NCI-H446 (cell line): ENCODE data around the gene NOP9.
A peak's percentile ranks its signal among the peaks of the same experiment; 100 is the strongest.

Source experiments
- DNase-seq, 2 experiments: peaks; one replicate each; lab custom pipeline; 2025; lab: John Stamatoyannopoulos, UW

NOP9 gene

GRCh38 chr14:24299255-24300191 lies at the start of gene NOP9, which contains the start of gene DHRS1:
Gene NOP9 (plus strand): TSS chr14:24299850. CDS start chr14:24299955, 105 bp downstream.
Gene DHRS1 (minus strand): TSS chr14:24299780. CDS start chr14:24299106, 674 bp downstream.
- DNase-seq: peak; percentile 70 to 94

GRCh38 chr14:24250354-24250753 lies 49.3 kb upstream of the NOP9 start:
- DNase-seq: no peak

- no peak for DNase-seq
Measured at GRCh38 chr14:24251880-24252288, 47.8 kb upstream of the NOP9 start.

GRCh38 chr14:24252289-24253124 lies 47.1 kb upstream of the NOP9 start:
- DNase-seq: no peak

GRCh38 chr14:24253936-24254335 lies 45.7 kb upstream of the NOP9 start:
- DNase-seq: no peak

GRCh38 chr14:24254630-24255392 lies 44.8 kb upstream of the NOP9 start:
- DNase-seq: no peak

GRCh38 chr14:24255438-24255837 lies 44.2 kb upstream of the NOP9 start:
- DNase-seq: no peak

- DNase-seq: no peak
Measured at GRCh38 chr14:24255931-24256711, 43.5 kb upstream of the NOP9 start.

GRCh38 chr14:24256960-24257359 lies 42.7 kb upstream of the NOP9 start:
- DNase-seq: no peak

- DNase-seq: no peak
Measured at GRCh38 chr14:24258119-24258518, 41.5 kb upstream of the NOP9 start.

GRCh38 chr14:24258548-24259265 lies 40.9 kb upstream of the NOP9 start:
- no peak for DNase-seq

- DNase-seq: peak in 1 of 2 experiments; percentile 26
Measured at GRCh38 chr14:24259282-24260025, 40.2 kb upstream of the NOP9 start.

GRCh38 chr14:24260026-24260779 lies 39.4 kb upstream of the NOP9 start:
- no peak for DNase-seq

- no peak for DNase-seq
Measured at GRCh38 chr14:24260780-24261157, 38.9 kb upstream of the NOP9 start.

- DNase-seq: no peak
Measured at GRCh38 chr14:24261256-24261968, 38.2 kb upstream of the NOP9 start.

- no peak for DNase-seq
Measured at GRCh38 chr14:24261969-24262327, 37.7 kb upstream of the NOP9 start.

GRCh38 chr14:24262821-24263733 lies 36.6 kb upstream of the NOP9 start, which contains the start of gene TGM1:
Gene TGM1 (minus strand): TSS chr14:24263177. CDS start chr14:24262352, 825 bp downstream.
- no peak for DNase-seq
